ENCODE results near the gene LYRM9. TPM values are rescaled to one million over a fixed set of nuclear protein-coding genes. Genes with fewer than 3 reads are reported as not detected.

LYRM9 gene
- total RNA-seq = 5.2 to 8.9 TPM (median 7.2 TPM) in 3 replicates
- long read RNA-seq = 0 reads

DNA sequence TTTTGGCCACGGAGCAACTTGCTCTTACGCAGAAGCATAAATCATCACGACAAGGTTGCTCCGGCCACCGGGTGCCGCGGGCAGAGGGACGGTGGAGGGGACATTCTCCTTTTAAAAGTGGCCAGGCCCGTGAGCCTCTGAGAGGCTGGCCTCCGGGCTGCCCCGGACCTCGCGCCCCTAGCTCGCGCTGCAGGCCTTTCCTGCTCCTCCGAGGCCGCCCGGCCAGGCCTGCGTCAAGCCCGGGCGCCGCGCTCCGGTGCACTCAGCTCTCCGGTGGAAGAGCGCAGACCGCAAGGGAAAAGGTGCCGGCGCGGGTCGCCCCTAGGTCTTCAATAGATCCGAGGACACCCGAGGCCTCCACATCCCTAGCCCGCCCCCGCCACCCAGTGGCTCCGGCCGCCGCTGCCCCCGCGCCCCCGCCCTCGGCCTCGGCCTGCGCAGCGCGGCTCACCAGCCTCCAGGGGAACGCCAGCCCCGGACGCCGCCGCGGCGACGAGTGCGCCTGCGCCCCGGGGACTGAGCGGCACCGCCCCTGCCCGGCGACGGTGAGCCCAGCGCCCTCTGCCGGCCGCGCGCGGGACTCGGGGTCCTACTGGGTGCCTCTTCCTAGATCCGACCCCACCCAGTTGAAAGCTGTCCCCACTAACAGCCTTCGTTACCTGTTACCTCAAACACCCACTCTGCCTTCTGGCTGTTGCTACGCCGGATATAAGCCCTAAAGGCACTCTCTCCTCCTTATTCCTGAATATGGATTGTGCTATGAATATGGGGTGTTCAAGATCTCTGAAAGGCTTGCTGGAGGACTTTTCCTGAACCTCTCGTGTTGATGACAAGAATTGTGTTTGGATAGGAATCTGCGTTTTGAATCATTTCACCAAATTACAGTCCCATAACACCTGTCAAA is at the start of gene LYRM9:
LYRM9 (minus strand) TSS at position 500 of the 904 bp plus-strand sequence. CDS start 10,671 bp downstream, outside the sequence.
- H3K4me1 Mint-ChIP-seq (ENCODE audit: low read depth) = peaks cover 33% of the 10 kb centered on the region
- TF ChIP-seq, protein P1, sequence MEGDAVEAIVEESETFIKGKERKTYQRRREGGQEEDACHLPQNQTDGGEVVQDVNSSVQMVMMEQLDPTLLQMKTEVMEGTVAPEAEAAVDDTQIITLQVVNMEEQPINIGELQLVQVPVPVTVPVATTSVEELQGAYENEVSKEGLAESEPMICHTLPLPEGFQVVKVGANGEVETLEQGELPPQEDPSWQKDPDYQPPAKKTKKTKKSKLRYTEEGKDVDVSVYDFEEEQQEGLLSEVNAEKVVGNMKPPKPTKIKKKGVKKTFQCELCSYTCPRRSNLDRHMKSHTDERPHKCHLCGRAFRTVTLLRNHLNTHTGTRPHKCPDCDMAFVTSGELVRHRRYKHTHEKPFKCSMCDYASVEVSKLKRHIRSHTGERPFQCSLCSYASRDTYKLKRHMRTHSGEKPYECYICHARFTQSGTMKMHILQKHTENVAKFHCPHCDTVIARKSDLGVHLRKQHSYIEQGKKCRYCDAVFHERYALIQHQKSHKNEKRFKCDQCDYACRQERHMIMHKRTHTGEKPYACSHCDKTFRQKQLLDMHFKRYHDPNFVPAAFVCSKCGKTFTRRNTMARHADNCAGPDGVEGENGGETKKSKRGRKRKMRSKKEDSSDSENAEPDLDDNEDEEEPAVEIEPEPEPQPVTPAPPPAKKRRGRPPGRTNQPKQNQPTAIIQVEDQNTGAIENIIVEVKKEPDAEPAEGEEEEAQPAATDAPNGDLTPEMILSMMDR (IDR thresholded peaks at IDR 0.05) = peak; percentile 95

DNA sequence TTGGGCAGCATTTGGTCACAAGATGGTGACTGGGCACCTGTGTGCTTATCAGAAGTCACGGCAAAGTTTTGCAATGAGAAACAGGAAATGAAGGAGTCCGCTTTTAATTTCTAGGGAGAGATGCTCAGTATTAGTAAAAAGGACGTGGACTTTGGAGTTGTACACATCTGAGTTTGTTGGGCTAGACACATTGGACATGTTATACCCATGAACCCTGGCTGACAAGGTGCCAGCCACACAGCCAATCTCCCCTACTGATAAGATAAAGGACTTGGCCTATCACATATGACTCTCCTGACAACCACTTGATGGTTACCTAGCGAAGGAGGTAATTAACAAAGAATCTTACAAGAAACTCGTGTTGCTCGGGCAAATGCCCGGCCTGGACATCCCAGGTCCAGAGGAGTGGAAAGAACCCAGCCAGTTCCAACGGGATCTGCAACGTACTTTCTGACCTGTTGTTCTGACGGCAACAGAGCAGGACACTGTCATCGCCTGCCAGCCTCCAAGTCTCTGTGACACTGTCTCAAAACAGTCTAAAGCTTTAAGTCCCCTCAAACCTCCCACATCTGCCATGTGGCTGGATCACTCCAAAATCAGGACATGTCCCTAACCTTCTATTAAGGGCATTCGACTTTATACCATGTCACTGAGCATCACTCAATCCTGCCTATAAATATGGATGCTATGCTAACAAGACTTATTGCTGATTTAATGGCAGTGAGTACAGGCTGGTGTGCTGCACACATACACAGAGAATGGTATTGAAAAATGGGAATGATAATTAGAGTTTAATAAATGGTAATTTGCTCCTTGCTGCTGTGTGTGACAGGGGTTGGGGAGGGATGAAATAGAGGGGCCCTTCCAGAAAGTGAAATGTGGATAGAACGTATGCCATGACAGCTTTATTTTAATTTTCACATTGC is 47.6 kb upstream of the LYRM9 start:
- Mint-ChIP-seq H3K27me3 (ENCODE audit: low read depth) (peaks cover 20% of the 10 kb centered on the region), H3K27ac (ENCODE audit: unreplicated experiment) (no peak overlapping the region), H3K4me1 (ENCODE audit: low read depth) (no peaks in the 10 kb centered on the region), H3K4me3 (ENCODE audit: unreplicated experiment) (no peak overlapping the region), H3K36me3 (ENCODE audit: low read depth) (no peaks in the 10 kb centered on the region), H3K9me3 (ENCODE audit: low read depth) (no peaks in the 10 kb centered on the region)
- no peak for DNase-seq (ENCODE audit: low spot score)
- TF ChIP-seq, protein P1 (IDR thresholded peaks at IDR 0.05) = no peak

More for the DNA sequence above, at the start of gene LYRM9:
- no peak within 1 kb of the TSS for H3K27ac Mint-ChIP-seq (ENCODE audit: unreplicated experiment)
- DNase-seq (ENCODE audit: low spot score) = peak; percentile 95
- H3K27me3 Mint-ChIP-seq (ENCODE audit: low read depth) = peaks cover 26% of the 10 kb centered on the region
- no peaks in the 10 kb centered on the region for H3K9me3 Mint-ChIP-seq (ENCODE audit: low read depth)
- peak within 1 kb of the TSS; percentile 70 for H3K4me3 Mint-ChIP-seq (ENCODE audit: unreplicated experiment)
- peaks cover 2% of the 10 kb centered on the region for H3K36me3 Mint-ChIP-seq (ENCODE audit: low read depth)

DNA sequence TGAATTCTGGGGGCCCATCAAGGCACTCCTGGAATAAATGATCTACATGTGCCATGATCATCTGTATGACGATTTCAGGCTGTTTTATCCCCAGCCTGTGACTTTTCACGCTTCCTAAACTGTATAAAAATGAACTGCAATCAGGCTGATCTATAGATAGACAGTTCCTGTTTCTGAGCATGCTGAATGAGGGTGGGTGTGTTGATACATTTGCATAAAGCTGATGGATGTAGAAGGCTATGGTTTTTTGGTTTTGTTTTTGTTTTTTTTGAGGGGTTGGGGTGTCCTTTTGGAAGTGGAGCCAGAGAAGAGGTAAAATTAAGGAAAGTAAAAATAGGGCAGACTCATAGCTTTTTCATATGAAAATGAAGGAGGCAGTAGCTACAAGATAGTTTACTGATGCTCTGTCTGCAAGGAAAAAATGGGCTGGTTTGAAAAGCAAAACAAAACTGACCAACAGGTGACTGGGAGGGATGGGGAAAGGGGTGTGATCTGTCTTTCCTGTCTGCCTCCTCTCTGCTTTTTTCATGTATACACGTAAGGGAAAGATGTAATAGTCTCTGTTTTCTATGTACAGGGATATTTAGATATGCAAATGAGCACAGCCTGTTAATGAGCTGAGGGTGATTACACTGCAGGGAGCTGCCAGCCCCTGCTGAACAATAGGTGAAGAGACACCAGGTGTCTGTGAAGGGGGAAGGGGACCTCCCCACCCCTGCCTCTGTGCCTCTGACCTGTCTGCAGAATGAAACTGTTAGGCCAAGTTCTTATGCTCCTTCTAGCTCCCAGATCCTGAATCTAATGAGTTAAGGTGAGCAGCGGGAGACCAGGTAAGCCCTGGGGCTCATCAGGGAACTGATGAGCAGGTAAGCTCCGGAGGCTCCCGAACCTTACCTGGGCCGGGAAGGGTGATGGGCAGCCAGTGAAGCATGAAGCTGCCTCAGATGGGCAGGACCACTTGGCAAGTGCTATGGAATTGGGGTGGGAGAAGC is 46.6 kb upstream of the LYRM9 start:
- TF ChIP-seq, protein P1 (IDR thresholded peaks at IDR 0.05) = no peak
- Mint-ChIP-seq H3K27ac (ENCODE audit: unreplicated experiment) (no peak overlapping the region), H3K4me3 (ENCODE audit: unreplicated experiment) (no peak overlapping the region), H3K9me3 (ENCODE audit: low read depth) (no peaks in the 10 kb centered on the region), H3K27me3 (ENCODE audit: low read depth) (peaks cover 26% of the 10 kb centered on the region), H3K4me1 (ENCODE audit: low read depth) (no peaks in the 10 kb centered on the region), H3K36me3 (ENCODE audit: low read depth) (no peaks in the 10 kb centered on the region)
- DNase-seq (ENCODE audit: low spot score) = no peak

DNA sequence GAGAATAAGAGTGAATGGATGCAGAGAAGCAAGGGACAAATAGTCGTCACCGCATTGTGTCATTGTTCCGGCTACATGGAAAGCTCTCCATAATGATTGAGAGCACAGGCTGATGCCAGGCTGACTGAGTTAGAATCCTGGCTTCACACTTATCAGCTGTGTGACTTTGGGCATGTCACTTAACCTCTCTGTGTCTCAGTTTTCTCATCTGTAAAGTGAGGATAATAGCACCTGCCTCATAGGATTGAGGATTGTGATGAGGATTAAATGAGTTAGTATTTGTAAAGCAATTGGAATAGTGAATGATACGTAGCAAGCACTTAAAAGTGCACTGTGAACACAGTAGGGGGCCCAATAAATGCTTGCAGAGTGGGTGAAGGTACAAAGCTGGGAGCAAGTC is 45.7 kb upstream of the LYRM9 start:
- TF ChIP-seq, protein P1 (IDR thresholded peaks at IDR 0.05) = no peak
- H3K4me3 Mint-ChIP-seq (ENCODE audit: unreplicated experiment) = no peak overlapping the region
- H3K36me3 Mint-ChIP-seq (ENCODE audit: low read depth) = no peaks in the 10 kb centered on the region
- H3K27ac Mint-ChIP-seq (ENCODE audit: unreplicated experiment) = no peak overlapping the region
- DNase-seq (ENCODE audit: low spot score) = no peak
- no peaks in the 10 kb centered on the region for H3K9me3 Mint-ChIP-seq (ENCODE audit: low read depth)
- H3K4me1 Mint-ChIP-seq (ENCODE audit: low read depth) = no peaks in the 10 kb centered on the region
- peaks cover 25% of the 10 kb centered on the region for H3K27me3 Mint-ChIP-seq (ENCODE audit: low read depth)

Measured in chondrocyte (in vitro differentiated cells).